SK-N-SH treated with all-trans-retinoic acid at 6 μM for 48 hours (cell line): ENCODE results near the gene DSE.

Source experiments
- ATAC-seq: fragments of 200-7000 bp; cut with Tn5 transposase; 3 replicates; pipeline ENCODE4 v1.9.1; 2020; ENCODE audit warnings: mild to moderate bottlenecking, moderate library complexity
- BACH2 ChIP-seq: fragments of 250-450 bp; sonication (Bioruptor Pico); IDR thresholded peaks from 2 replicates; pipeline ENCODE4 v1.9.0; 2021; ENCODE audit warnings: mild to moderate bottlenecking, borderline replicate concordance
- CSDC2 ChIP-seq: fragments of 250-450 bp; sonication (Bioruptor Pico); IDR thresholded peaks from 2 replicates; pipeline ENCODE4 v1.5.0; 2020; ENCODE audit warnings: mild to moderate bottlenecking, moderate library complexity
- CSRNP3 ChIP-seq: fragments of 250-450 bp; sonication (Bioruptor Pico); IDR thresholded peaks from 2 replicates; pipeline ENCODE4 v1.5.1; 2021; ENCODE audit warnings: mild to moderate bottlenecking, moderate library complexity
- ESRRG ChIP-seq: fragments of 250-450 bp; sonication (Bioruptor Pico); IDR thresholded peaks from 2 replicates; pipeline ENCODE4 v1.6.1; 2021; ENCODE audit warnings: mild to moderate bottlenecking
- GLIS3 ChIP-seq: fragments of 250-450 bp; sonication (Bioruptor Pico); IDR thresholded peaks from 2 replicates; pipeline ENCODE4 v1.5.0; 2020; ENCODE audit warnings: mild to moderate bottlenecking, moderate library complexity
- ISL1 ChIP-seq: fragments of 250-450 bp; sonication (Bioruptor Pico); IDR thresholded peaks from 2 replicates; pipeline ENCODE4 v2.1.2; 2022; ENCODE audit warnings: mild to moderate bottlenecking, moderate library complexity
- OSR1 ChIP-seq: fragments of 250-450 bp; sonication (Bioruptor Pico); IDR thresholded peaks from 2 replicates; pipeline ENCODE4 v1.8.0; 2022; ENCODE audit warnings: moderate library complexity, mild to moderate bottlenecking, inconsistent platforms
- PATZ1 ChIP-seq: fragments of 250-450 bp; sonication (Bioruptor Pico); IDR thresholded peaks from 2 replicates; pipeline ENCODE4 v1.8.0; 2020; ENCODE audit warnings: mild to moderate bottlenecking, moderate library complexity, borderline replicate concordance
- POU6F1 ChIP-seq: fragments of 250-450 bp; sonication (Bioruptor Pico); IDR thresholded peaks from 2 replicates; pipeline ENCODE4 v1.8.0; 2021; ENCODE audit warnings: low read depth, mild to moderate bottlenecking, moderate library complexity, borderline replicate concordance
- PPARA ChIP-seq: fragments of 250-450 bp; sonication (Bioruptor Pico); IDR thresholded peaks from 2 replicates; pipeline ENCODE4 v1.5.0; 2020; ENCODE audit warnings: mild to moderate bottlenecking, borderline replicate concordance
- SNAI2 ChIP-seq: fragments of 250-450 bp; sonication (Bioruptor Pico); IDR thresholded peaks from 2 replicates; pipeline ENCODE4 v1.5.0; 2020; ENCODE audit warnings: mild to moderate bottlenecking, moderate library complexity
- TOX ChIP-seq: fragments of 250-450 bp; sonication (Bioruptor Pico); IDR thresholded peaks from 2 replicates; pipeline ENCODE4 v1.8.0; 2021; ENCODE audit warnings: mild to moderate bottlenecking, moderate library complexity, borderline replicate concordance
- TSHZ2 ChIP-seq: fragments of 250-450 bp; sonication (Bioruptor Pico); IDR thresholded peaks from 2 replicates; pipeline ENCODE4 v1.5.0; 2020; ENCODE audit warnings: mild to moderate bottlenecking, moderate library complexity
- ZC3H10 ChIP-seq: fragments of 250-450 bp; sonication (Bioruptor Pico); IDR thresholded peaks from 2 replicates; pipeline ENCODE4 v1.5.1; 2021; ENCODE audit warnings: mild to moderate bottlenecking, moderate library complexity
- ZFP30 ChIP-seq: fragments of 450-650 bp; formaldehyde crosslinking; IDR thresholded peaks from 2 replicates; pipeline ENCODE4 v1.5.0; 2022; ENCODE audit warnings: mild to moderate bottlenecking, moderate library complexity
- ZNF565 ChIP-seq: fragments of 450-650 bp; formaldehyde crosslinking; conservative IDR thresholded peaks from 2 replicates; pipeline ENCODE4 v1.5.0; 2020; ENCODE audit warnings: low read depth, mild to moderate bottlenecking, moderate library complexity
- ZNF70 ChIP-seq: fragments of 450-650 bp; formaldehyde crosslinking; IDR thresholded peaks from 2 replicates; pipeline ENCODE4 v1.5.0; 2020; ENCODE audit warnings: mild to moderate bottlenecking, moderate library complexity
- ZNF8 ChIP-seq: fragments of 450-650 bp; formaldehyde crosslinking; IDR thresholded peaks from 2 replicates; pipeline ENCODE4 v1.5.0; 2020; ENCODE audit warnings: mild to moderate bottlenecking, moderate library complexity

DSE gene

GRCh38 chr6:116365743-116366142 lies 5.0 kb upstream of the DSE start (continued):
- TF ChIP-seq ZNF565 (CRISPR knock-in tag): no peak
- TF ChIP-seq OSR1 (CRISPR knock-in tag): no peak
- TF ChIP-seq SNAI2 (CRISPR knock-in tag): no peak
- TF ChIP-seq, all 23 proteins: peak for 0

GRCh38 chr6:116366740-116367275 lies 3.9 kb upstream of the DSE start:
- no peak for TF ChIP-seq ZFP30 (CRISPR knock-in tag)
- no peak for TF ChIP-seq ZC3H10 (CRISPR knock-in tag)
- no peak for TF ChIP-seq TOX (CRISPR knock-in tag)
- no peak for TF ChIP-seq PATZ1
- TF ChIP-seq SNAI2 (CRISPR knock-in tag): no peak
- TF ChIP-seq POU6F1 (CRISPR knock-in tag): no peak
- TF ChIP-seq TSHZ2 (CRISPR knock-in tag): no peak
- TF ChIP-seq OSR1 (CRISPR knock-in tag): no peak
- no peak for TF ChIP-seq ESRRG (CRISPR knock-in tag)
- TF ChIP-seq BACH2 (CRISPR knock-in tag): no peak
- TF ChIP-seq, all 23 proteins: peak for 0
- no peak for ATAC-seq

GRCh38 chr6:116369540-116369939 lies 1.2 kb upstream of the DSE start:
- no peak for ATAC-seq

More at GRCh38 chr6:116369540-116369939, 1.2 kb upstream of the DSE start:
- TF ChIP-seq PPARA (CRISPR knock-in tag) (no peak), TOX (CRISPR knock-in tag) (no peak), POU6F1 (CRISPR knock-in tag) (no peak), ISL1 (no peak), ZNF8 (CRISPR knock-in tag) (no peak), CSDC2 (no peak), GLIS3 (no peak), SNAI2 (CRISPR knock-in tag) (no peak), CSRNP3 (CRISPR knock-in tag) (no peak), ZNF70 (CRISPR knock-in tag) (no peak), TSHZ2 (CRISPR knock-in tag) (no peak), ESRRG (CRISPR knock-in tag) (no peak)
